Activated naive CD4-positive, alpha-beta T cell treated with anti-CD3 and anti-CD28 coated beads, Interleukin-2, amount 50 U/mL, for 72 hours (primary cell): ENCODE measurements around the gene SMPD3. TPM values are rescaled to one million over a fixed set of nuclear protein-coding genes. Genes with fewer than 3 reads are reported as not detected.

Experiments
- ATAC-seq, 2 donors: fragments of 150-1000 bp; cut with Tn5 transposase; 2 replicates each; pipeline ENCODE4 v1.10.0; 2021; ENCODE audit warnings: mild to moderate bottlenecking in 2 of 2, moderate library complexity in 2 of 2
- DNase-seq, 2 donors: peaks; one replicate each; pipeline ENCODE4 v3.0.0; 2021 to 2022; ENCODE audit warnings: low spot score in 2 of 2
- H3K27ac Mint-ChIP-seq, 2 donors: one replicate each; pipeline ENCODE4 v1.8.0; 2022; ENCODE audit warnings: mild to moderate bottlenecking in 2 of 2, mixed read lengths in 2 of 2
- H3K36me3 Mint-ChIP-seq, 2 donors: one replicate each; pipeline ENCODE4 v1.8.0; 2022; ENCODE audit warnings: mixed read lengths in 2 of 2
- H3K9me3 Mint-ChIP-seq, 2 donors: one replicate each; pipeline ENCODE4 v1.8.0; 2022; ENCODE audit warnings: mixed read lengths in 2 of 2
- total RNA-seq, 2 donors: library from RNA; stranded (reverse); gene quantifications; one replicate each; pipeline ENCODE4 v1.2.3, GENCODE V29; 2022

SMPD3 gene
- total RNA-seq, 2 donors from 2014 or later: 0.12 to 1.0 TPM

DNA sequence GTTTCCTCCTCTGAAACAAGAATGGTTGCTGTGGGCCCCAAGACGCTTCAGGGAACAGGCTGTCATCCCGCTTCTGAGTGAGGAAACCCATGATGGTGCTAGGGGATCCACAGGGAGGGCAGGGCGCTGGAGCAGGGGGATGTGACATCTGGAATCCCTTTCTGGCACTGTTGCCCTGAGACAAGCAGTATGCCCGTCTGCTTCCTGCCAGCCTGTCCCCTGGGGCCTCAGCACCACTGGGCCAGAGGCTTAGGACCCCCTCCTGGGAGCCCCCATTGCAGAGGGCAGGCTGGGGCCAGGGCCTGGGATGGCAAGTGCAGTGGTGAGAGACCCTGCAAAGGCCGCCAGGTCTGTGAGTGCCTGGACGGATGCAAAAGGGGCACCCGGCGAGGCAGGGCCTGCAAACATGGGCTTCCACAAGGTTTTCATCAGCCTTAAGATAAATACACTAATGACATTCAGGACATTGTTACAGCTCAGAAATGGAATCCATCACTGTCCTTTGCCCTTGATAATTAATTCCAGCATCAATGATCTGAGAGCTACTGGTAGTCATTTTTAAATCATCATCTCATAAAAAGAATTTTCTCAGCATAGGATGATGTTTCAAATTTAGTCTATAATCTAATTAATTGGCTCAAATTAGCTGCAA is 85.9 kb downstream of the SMPD3 start:
- no peak for DNase-seq
- no peak overlapping the region for H3K27ac Mint-ChIP-seq
- no peaks in the 10 kb centered on the region for H3K9me3 Mint-ChIP-seq
- ATAC-seq: no peak
- H3K36me3 Mint-ChIP-seq: peaks cover 9 to 10% of the 10 kb centered on the region in 2 donors

DNA sequence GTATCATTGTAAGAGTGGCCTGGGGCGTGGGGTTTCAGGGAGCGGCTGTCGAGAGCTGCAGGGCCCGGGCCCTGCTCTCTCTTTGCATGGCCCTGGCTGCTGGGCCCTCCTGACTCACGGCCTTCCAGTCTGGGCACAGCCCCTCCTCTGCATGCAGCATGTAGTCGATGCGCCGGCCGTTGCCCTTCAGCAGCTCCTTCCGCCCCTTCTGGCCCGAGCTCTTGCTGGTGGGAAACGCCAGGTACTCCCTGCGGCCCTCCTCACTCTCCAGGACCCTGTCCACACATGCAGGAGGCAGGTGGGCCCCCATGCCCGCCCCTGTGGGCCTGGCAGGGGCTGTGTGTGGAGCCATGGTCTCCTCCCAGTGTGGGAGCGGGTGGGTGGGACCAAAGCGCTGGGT is 86.8 kb downstream of the SMPD3 start:
- H3K9me3 Mint-ChIP-seq: no peaks in the 10 kb centered on the region
- H3K27ac Mint-ChIP-seq: no peak overlapping the region
- H3K36me3 Mint-ChIP-seq: peaks cover 10 to 16% of the 10 kb centered on the region in 2 donors
- ATAC-seq: peak in 1 of 2 donors; percentile 5
- no peak for DNase-seq

DNA sequence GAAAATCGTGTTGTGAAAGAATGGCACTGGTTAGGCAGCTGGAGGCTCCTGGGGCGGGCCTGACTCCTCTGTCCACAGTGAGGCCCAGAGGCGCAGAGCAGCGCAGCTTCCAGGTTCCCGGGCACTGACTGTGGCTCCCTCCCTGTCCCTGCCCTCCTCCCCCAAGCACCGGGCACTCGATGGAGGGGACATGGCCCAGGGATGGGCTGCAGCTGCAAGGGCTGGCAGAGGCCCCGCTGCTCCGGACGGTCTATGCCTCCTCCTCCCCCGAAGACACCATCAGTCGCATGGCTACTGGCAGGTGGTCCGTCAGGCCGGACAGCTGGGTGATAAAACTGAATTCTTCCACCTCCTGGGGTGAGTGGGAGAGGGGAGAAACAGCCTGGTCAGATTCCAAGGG is 87.4 kb downstream of the SMPD3 start:
- H3K9me3 Mint-ChIP-seq: no peaks in the 10 kb centered on the region
- peaks cover 10 to 18% of the 10 kb centered on the region in 2 donors for H3K36me3 Mint-ChIP-seq
- no peak for ATAC-seq
- H3K27ac Mint-ChIP-seq: no peak overlapping the region
- no peak for DNase-seq

DNA sequence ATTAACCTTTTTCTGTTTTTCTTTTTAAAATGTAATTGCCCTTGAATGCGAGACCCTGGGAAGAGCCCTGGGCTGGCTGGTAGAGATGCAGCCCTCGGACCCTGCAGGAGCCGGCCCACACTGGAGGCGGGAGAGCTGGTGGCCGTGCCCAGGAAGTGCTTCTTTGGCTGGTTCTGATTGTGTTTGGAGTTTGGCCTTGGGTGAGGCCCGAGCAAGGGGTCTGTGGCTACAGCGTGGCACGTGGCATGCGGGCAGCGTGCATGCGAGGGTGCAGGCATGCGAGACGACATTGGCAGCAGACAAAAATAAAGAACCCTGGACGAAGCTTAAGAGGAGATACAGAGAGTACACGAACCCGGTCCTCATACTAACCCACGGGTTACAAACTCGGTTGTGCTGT is 87.8 kb downstream of the SMPD3 start:
- Mint-ChIP-seq H3K36me3 (peaks cover 10 to 19% of the 10 kb centered on the region in 2 donors), H3K27ac (peak overlapping the region in 1 of 2 donors; percentile 72), H3K9me3 (no peaks in the 10 kb centered on the region)
- DNase-seq (no peak), ATAC-seq (no peak)

DNA sequence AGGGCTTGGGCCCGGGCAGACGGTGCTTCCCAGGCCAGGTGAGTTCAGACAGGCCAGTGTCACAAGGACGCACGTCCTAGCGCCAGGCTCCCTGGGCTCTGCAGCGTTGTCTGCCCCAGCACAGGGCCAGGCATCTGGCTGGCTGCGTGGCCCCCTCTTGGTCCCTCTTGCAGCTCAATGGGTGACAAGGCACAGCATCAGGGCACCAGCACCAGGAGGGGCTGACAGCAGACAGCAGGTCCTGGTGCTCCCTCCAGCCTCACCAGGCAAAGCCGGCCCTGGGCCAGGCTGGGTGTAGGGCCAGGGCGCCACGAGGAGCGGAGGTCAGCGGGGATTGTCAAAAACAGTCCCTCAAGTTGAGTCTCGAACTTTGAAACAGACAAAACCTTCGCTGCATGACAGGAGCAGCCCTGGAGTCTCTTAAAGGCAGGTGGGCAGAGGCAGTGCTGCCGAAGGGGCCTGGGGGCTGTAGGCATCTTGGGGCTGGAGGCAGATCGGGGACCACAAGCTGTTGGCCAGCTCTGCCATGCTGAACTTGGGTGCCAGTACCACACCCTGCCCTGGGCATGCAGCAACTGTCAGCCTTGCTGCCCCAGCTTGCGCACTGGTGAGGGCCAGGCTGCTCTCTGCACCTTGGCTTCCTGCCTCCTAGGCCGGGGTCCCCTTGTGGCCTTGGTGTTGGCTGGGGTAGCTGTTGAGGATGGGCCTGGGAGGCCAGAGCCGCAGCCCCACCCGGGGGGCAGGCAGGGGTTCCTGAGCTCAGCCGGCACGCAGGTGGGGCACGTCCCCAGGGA is 88.7 kb downstream of the SMPD3 start:
- Mint-ChIP-seq H3K9me3 (no peaks in the 10 kb centered on the region), H3K27ac (no peak overlapping the region)

DNA sequence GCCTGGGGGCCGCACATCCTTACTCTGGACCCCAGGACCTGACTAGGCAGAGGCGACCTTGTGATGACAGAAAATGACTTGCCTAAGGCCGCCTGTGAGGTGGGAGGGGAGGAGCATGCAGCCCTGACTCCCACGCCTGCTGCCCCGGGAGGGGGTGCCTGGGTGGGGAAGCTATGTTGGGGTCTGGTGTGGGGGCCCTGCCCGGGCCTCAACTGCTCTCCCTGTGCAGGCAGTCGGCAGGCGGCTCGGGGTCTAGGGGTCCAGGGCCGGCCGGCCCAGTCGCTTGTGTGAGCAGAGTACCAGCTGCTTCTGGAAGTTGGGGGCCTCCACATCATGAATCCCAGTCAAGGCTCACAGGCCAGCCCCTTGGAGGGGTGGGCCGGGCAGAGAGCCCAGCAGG is 89.4 kb downstream of the SMPD3 start:
- H3K36me3 Mint-ChIP-seq: peaks cover 18 to 32% of the 10 kb centered on the region in 2 donors
- H3K27ac Mint-ChIP-seq: no peak overlapping the region
- H3K9me3 Mint-ChIP-seq: no peaks in the 10 kb centered on the region
- ATAC-seq: no peak
- DNase-seq: no peak

More for the DNA sequence above, 88.7 kb downstream of the SMPD3 start:
- peaks cover 12 to 28% of the 10 kb centered on the region in 2 donors for H3K36me3 Mint-ChIP-seq
- no peak for ATAC-seq
- no peak for DNase-seq

DNA sequence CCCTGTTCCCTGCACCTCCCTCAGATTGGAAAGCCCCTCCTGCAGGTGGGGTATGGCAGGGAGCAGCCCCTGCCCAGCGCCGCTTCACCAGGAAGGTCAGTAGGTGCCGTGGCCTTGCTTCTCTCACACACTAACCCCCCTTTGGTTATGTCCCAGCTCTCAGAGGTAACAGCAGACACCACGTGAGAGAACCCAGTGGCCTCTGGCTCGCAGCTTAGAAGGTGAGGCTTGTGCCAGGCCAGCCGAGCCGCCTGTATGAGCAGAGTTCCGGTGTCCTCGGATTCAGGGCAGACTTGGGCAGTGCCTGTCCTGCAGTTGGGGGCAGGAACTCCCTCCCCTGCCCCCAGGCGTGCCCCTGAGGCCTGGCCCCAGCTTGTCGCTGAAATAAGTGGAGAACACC is 90.4 kb downstream of the SMPD3 start:
- ATAC-seq: no peak
- Mint-ChIP-seq H3K36me3 (peaks cover 18 to 32% of the 10 kb centered on the region in 2 donors), H3K27ac (no peak overlapping the region), H3K9me3 (no peaks in the 10 kb centered on the region)
- DNase-seq: no peak

DNA sequence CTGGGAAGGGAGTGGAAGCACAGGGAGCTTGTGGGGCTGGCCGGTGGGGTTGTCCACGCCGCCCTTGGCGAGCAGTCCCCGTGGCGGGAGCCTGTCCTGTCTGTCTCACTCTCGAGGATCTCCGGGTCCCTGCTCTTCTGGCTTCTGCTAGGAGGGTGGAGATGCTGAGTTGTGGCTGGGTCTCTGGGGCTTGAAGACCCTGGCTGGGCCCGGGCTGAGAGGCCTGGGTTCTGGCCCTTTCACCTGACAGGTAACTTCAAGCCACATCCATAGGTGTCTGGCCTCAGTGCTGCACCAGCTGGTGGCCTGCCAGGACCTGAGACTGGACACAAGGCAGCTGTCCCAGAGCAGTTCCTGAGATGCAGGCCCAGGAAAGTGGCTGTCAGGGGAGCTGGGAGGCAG is 90.8 kb downstream of the SMPD3 start:
- no peaks in the 10 kb centered on the region for H3K9me3 Mint-ChIP-seq
- H3K27ac Mint-ChIP-seq: no peak overlapping the region
- no peak for ATAC-seq
- peaks cover 18 to 32% of the 10 kb centered on the region in 2 donors for H3K36me3 Mint-ChIP-seq
- peak in 1 of 2 donors; percentile 53 for DNase-seq

DNA sequence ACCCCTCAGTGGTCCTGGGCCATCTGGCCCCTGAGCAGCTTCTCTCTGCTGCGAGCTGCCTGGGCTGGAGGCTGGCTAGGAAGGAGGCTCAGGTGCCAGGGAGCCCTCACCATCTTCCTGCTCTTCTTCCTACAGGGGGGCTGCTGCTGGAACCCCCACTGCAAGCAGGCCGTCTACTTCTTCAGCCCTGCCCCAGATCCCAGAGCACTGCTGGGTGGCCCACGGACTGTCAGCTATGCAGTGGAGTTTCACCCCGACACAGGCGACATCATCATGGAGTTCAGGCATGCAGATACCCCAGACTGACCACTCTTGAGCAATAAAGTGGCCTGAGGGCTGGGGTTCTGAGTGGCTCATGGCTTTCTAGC is 91.4 kb downstream of the SMPD3 start:
- no peak overlapping the region for H3K27ac Mint-ChIP-seq
- no peaks in the 10 kb centered on the region for H3K9me3 Mint-ChIP-seq
- no peak for DNase-seq
- H3K36me3 Mint-ChIP-seq: peaks cover 18 to 32% of the 10 kb centered on the region in 2 donors
- no peak for ATAC-seq

DNA sequence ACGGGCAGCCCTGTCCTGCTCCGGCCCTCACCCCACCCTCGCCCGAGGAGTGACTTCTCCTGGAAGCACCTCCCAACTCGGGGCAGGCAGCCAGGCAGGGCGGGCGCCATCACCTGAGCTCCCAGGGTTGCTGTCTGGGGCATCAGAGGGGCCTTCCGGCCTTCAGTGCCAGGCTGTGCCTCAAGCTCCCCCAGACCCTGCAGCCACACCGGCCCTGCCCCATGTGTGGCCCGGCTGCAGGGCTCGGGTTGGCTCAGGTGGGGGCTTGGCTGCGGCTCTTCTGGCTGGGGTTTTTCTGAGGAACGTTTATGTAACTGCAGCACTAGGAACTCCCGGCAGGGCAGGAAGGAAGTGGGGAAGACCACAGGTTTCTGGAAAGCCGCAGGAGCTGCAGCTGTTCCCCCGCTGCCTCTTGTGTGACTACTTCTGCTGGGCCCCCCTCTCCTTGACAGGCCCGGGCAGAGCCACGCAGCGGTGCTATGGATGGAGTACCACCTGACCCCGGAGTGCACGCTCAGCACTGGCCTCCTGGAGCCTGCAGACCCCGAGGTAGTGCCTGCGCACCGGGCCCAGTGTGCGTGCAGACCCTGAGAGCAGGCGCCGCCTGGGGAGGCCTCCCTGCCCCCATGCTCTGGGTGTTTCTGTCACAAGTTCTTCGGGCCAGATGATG is 91.9 kb downstream of the SMPD3 start:
- DNase-seq (peak; percentile 48 to 84), ATAC-seq (peak; percentile 81 to 92)
- no peaks in the 10 kb centered on the region for H3K9me3 Mint-ChIP-seq
- peaks cover 18 to 32% of the 10 kb centered on the region in 2 donors for H3K36me3 Mint-ChIP-seq
- H3K27ac Mint-ChIP-seq: no peak overlapping the region

DNA sequence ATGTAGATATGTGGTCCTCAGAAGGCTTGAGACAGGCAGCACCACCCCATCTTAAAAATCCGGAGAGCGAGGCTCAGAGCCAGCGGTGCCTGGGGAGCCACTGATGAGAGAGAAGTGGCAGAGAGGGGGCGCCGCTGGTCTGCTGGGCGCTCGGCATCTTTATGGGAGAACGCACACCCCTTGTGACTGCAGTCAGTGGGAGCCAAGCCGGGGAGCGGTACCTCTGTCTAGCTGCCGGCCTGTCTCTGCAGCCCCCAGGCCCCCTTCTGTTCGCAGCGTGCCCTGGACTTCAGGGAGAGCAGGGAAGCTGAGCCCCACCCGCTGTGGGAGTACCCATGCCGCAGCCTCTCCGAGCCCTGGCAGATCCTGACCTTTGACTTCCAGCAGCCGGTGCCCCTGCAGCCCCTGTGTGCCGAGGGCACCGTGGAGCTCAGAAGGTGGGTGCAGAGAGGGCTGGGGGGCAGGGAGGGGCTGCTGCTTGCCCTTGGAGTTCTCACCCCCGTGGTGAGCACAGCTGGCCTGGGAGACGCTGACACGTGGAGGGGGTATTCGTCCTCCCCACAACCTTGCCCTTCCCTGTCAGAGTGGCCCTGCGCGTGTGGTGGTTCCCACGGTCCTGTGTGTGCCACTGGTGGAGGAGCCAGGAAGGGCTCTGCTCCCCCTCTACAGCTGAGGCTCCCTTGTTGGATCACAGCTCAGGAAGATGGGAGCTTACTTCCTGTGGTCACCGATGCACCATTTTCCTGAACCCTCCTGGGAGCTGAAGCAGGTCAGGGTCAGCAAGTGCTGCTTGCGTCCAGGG is 92.7 kb downstream of the SMPD3 start:
- H3K9me3 Mint-ChIP-seq: no peaks in the 10 kb centered on the region
- H3K36me3 Mint-ChIP-seq: peaks cover 18 to 32% of the 10 kb centered on the region in 2 donors
- H3K27ac Mint-ChIP-seq: no peak overlapping the region
- ATAC-seq (peak in 1 of 2 donors; percentile 4), DNase-seq (peak in 1 of 2 donors; percentile 49)

DNA sequence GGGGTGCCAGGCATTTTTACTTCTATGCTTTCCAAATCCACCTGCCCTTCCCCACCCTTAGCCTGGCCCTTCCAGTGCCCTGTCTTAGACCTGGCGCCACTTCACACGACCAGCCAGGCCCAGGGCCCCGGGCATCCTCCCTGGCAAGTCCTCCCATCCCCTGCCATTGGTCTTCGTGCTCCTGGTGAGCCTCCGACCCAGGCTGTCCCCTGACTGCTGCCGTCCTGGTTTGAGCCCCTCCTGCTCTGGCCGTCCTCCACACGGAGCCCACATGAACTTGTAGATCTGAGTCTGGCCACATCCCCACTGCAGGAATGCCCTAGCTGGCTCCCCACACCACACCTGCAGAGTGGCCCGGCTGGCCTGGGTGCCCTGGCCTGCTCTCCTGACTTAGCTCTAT is 93.5 kb downstream of the SMPD3 start:
- peaks cover 18 to 32% of the 10 kb centered on the region in 2 donors for H3K36me3 Mint-ChIP-seq

DNA sequence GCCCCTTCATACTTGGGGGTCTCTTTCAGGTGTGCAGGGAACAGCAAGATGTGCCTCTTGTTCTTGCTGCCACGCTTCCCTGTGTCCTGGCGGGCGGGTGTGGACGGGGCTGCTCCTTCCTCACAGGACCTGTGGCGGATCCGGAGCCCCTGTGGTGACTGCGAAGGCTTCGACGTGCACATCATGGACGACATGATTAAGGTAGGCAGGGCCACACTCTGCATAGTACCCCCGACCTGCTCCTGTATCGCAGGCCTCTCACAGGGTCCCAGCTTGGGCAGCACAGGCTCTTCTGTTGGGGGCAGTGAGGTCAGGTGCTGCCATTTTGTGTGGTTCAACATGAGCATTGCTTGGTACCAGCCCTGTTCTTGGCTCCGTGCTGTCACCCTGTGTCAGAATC is 94.9 kb downstream of the SMPD3 start:
- peak in 1 of 2 donors; percentile 50 for DNase-seq
- Mint-ChIP-seq H3K36me3 (peaks cover 25 to 37% of the 10 kb centered on the region in 2 donors), H3K27ac (no peak overlapping the region), H3K9me3 (no peaks in the 10 kb centered on the region)
- ATAC-seq: no peak

More for the DNA sequence above, 93.5 kb downstream of the SMPD3 start:
- Mint-ChIP-seq H3K9me3 (no peaks in the 10 kb centered on the region), H3K27ac (no peak overlapping the region)
- peak in 1 of 2 donors; percentile 49 for DNase-seq
- no peak for ATAC-seq

DNA sequence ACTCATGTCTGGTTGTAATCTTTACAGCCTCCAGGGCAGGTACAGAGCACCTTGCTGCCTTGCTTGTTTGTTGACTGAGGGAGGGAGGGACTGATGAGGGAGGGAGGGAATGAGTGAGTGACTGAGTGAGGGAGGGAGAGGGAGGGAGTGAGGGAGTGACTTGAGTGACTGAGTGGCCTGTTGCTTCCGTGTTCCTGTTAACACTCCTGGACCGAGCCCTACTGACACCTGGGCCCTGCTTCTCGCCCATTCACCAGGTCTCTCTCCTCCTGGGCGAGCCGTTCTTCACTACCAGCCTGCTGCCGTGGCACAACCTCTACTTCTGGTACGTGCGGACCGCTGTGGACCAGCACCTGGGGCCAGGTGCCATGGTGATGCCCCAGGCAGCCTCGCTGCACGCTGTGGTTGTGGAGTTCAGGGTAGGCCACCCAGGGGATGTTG is 96.3 kb downstream of the SMPD3 start:
- H3K27ac Mint-ChIP-seq: no peak overlapping the region
- no peaks in the 10 kb centered on the region for H3K9me3 Mint-ChIP-seq
- ATAC-seq (no peak), DNase-seq (no peak)
- H3K36me3 Mint-ChIP-seq: peaks cover 15 to 26% of the 10 kb centered on the region in 2 donors

DNA sequence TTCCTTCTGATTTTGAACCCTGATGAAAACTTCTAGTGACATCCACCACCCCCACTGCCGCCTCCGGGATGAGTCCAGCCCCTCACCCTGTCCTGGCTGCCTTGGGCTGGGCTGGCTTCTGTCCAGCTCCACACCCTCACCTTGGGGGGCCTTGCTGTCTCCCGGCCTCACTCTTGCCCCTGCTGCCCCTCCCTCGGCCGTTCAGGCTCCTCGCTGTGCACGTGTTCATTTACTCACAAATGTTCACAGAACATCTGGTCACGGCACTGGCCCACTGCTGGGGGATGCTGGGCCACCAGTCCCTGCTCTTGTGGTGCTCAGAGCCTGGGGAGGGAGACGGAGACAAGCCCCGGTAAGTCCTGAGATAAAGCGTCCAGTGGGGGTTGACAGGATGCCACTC is 96.8 kb downstream of the SMPD3 start:
- Mint-ChIP-seq H3K9me3 (no peaks in the 10 kb centered on the region), H3K36me3 (peaks cover 15 to 21% of the 10 kb centered on the region in 2 donors), H3K27ac (no peak overlapping the region)
- ATAC-seq (no peak), DNase-seq (no peak)

DNA sequence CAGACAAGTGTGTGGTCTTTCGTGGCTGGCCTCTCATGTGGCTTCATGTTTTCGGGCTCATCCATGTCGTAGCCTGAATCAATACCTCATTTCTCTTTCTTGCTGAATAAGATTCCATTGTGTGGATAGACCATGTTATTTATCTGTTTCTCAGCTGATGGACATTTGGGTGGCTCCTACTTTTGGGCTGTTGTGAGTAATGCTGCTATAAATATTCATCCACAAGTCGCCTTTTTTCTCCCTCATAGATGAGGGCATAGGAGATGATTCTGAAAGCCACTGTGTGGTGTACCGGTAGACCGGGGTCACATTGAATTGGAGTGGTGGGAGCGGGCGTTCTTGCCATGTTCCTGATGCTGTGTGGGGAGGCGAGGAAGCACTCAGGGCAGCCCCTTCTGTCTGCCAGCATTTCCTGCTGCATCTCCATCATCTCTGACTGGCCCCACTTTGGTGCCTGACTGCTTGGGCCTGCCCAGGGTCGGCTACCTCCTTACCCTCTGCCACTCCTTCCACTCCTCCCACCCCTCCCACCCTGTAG is 97.4 kb downstream of the SMPD3 start:
- no peak for ATAC-seq
- Mint-ChIP-seq H3K27ac (no peak overlapping the region), H3K36me3 (peaks cover 15 to 19% of the 10 kb centered on the region in 2 donors)

More for the DNA sequence above, 97.4 kb downstream of the SMPD3 start:
- H3K9me3 Mint-ChIP-seq: no peaks in the 10 kb centered on the region
- DNase-seq: no peak
